GM18858 (cell line): ENCODE measurements around the gene PHC2.

ENCODE experiments used
- ATAC-seq: cut with Tn5 transposase; IDR thresholded peaks from one replicate; pipeline ENCODE4 v1.9.1; 2021; ENCODE audit not compliant: unreplicated experiment

The PHC2 gene

GRCh38 chr1:33390542-33390941 is 40.4 kb downstream of the PHC2 start:
- no peak for ATAC-seq

- ATAC-seq: no peak
These were observed 41.8 kb downstream of the PHC2 start for GRCh38 chr1:33388805-33389771.

GRCh38 chr1:33387625-33388024 is 43.3 kb downstream of the PHC2 start:
- no peak for ATAC-seq

GRCh38 chr1:33385251-33385650 is 45.6 kb downstream of the PHC2 start:
- no peak for ATAC-seq

GRCh38 chr1:33384040-33384812 is 46.7 kb downstream of the PHC2 start:
- ATAC-seq: no peak

GRCh38 chr1:33383489-33383888 is 47.4 kb downstream of the PHC2 start:
- ATAC-seq: no peak

- ATAC-seq: no peak
These were observed 48.1 kb downstream of the PHC2 start for GRCh38 chr1:33382661-33383415.

GRCh38 chr1:33381977-33382376 is 48.9 kb downstream of the PHC2 start:
- ATAC-seq: no peak

GRCh38 chr1:33380811-33381210 is 50.1 kb downstream of the PHC2 start:
- no peak for ATAC-seq

- ATAC-seq: no peak
These were observed 51.1 kb downstream of the PHC2 start for GRCh38 chr1:33379631-33380354.

- no peak for ATAC-seq
These were observed 51.9 kb downstream of the PHC2 start for GRCh38 chr1:33378976-33379375.

- no peak for ATAC-seq
These were observed 52.4 kb downstream of the PHC2 start for GRCh38 chr1:33378524-33378923.

- ATAC-seq: no peak
These were observed 53.1 kb downstream of the PHC2 start for GRCh38 chr1:33377756-33378155.

GRCh38 chr1:33377013-33377412 is 53.9 kb downstream of the PHC2 start:
- no peak for ATAC-seq

- ATAC-seq: no peak
These were observed 55.6 kb downstream of the PHC2 start for GRCh38 chr1:33375316-33375715.

GRCh38 chr1:33374336-33375105 is 56.4 kb downstream of the PHC2 start:
- no peak for ATAC-seq

GRCh38 chr1:33373606-33374005 is 57.3 kb downstream of the PHC2 start:
- no peak for ATAC-seq

GRCh38 chr1:33372677-33373076 is 58.2 kb downstream of the PHC2 start:
- no peak for ATAC-seq

GRCh38 chr1:33372162-33372561 is 58.7 kb downstream of the PHC2 start:
- ATAC-seq: no peak

- ATAC-seq: no peak
These were observed 59.6 kb downstream of the PHC2 start for GRCh38 chr1:33371334-33371733.
